OCI-LY1 (cell line): Measurements from ENCODE around the gene NELFE.

Experiments
- EZH2 ChIP-seq: fragments of 200-600 bp; sonication (generic), shearing (Covaris generic); IDR thresholded peaks from 2 replicates; pipeline ENCODE4 v1.8.0; 2017; ENCODE audit warnings: borderline replicate concordance, mixed run types, mild to moderate bottlenecking, antibody characterized with exemption, low read length, moderate library complexity, mixed read lengths
- TF ChIP-seq, protein P1 (sequence below): fragments of 200-600 bp; sonication (generic), shearing (Covaris generic); IDR thresholded peaks from 2 replicates; pipeline ENCODE4 v1.5.1; 2017; ENCODE audit warnings: mild to moderate bottlenecking, antibody characterized with exemption, low read length, moderate library complexity, mixed read lengths

DNA sequence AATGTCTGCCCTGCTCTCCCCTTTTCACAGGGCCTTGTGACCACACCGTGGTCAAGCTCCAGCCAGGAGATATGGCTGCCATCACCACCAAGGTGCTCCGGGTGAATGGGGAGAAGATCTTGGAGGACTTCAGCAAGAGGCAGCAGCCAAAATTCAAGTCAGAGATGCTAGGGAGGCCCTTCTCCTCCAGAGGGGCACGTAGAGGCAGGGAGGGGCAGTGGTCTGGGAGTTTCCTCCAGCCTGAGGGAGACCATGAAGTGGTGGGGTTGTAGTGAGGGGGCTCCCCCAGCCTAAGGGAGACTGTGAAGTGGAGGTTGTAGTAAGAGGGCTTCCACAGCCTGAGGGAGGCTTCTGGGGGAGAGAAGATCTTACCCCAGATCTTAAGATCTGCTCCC is 9.2 kb upstream of the NELFE start:
- TF ChIP-seq, protein P1, sequence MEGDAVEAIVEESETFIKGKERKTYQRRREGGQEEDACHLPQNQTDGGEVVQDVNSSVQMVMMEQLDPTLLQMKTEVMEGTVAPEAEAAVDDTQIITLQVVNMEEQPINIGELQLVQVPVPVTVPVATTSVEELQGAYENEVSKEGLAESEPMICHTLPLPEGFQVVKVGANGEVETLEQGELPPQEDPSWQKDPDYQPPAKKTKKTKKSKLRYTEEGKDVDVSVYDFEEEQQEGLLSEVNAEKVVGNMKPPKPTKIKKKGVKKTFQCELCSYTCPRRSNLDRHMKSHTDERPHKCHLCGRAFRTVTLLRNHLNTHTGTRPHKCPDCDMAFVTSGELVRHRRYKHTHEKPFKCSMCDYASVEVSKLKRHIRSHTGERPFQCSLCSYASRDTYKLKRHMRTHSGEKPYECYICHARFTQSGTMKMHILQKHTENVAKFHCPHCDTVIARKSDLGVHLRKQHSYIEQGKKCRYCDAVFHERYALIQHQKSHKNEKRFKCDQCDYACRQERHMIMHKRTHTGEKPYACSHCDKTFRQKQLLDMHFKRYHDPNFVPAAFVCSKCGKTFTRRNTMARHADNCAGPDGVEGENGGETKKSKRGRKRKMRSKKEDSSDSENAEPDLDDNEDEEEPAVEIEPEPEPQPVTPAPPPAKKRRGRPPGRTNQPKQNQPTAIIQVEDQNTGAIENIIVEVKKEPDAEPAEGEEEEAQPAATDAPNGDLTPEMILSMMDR, result no peak
- no peak for TF ChIP-seq EZH2
